Retinal pigment epithelial cell (primary cell): ENCODE data around the gene CZIB.
"Not testable (repeated sequence)": the region's sequence is repeated elsewhere in the genome, so short reads cannot be mapped to it uniquely, and the experiment has no call there.

Experiments
- DNase-seq: peaks from one replicate; pipeline ENCODE4 v3.0.0-alpha.2; 2010; ENCODE audit warnings: low read depth
- H3K4me3 ChIP-seq: 2 replicates; pipeline ENCODE4 v1.5.1; 2011; ENCODE audit warnings: mild to moderate bottlenecking, low read length, control low read depth, moderate library complexity
- TF ChIP-seq, protein P1 (sequence below): conservative IDR thresholded peaks from 2 replicates; pipeline ENCODE4 v1.5.1; 2011; ENCODE audit warnings: low read depth, low read length, control low read depth, inconsistent platforms

CZIB gene

GRCh38 chr1:53210954-53211353 lies 9.5 kb downstream of the CZIB start:
- TF ChIP-seq, protein P1, sequence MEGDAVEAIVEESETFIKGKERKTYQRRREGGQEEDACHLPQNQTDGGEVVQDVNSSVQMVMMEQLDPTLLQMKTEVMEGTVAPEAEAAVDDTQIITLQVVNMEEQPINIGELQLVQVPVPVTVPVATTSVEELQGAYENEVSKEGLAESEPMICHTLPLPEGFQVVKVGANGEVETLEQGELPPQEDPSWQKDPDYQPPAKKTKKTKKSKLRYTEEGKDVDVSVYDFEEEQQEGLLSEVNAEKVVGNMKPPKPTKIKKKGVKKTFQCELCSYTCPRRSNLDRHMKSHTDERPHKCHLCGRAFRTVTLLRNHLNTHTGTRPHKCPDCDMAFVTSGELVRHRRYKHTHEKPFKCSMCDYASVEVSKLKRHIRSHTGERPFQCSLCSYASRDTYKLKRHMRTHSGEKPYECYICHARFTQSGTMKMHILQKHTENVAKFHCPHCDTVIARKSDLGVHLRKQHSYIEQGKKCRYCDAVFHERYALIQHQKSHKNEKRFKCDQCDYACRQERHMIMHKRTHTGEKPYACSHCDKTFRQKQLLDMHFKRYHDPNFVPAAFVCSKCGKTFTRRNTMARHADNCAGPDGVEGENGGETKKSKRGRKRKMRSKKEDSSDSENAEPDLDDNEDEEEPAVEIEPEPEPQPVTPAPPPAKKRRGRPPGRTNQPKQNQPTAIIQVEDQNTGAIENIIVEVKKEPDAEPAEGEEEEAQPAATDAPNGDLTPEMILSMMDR: no peak
- DNase-seq: no peak
- no peak overlapping the region for H3K4me3 ChIP-seq

GRCh38 chr1:53210352-53210751 lies 10.1 kb downstream of the CZIB start:
- TF ChIP-seq, protein P1: no peak
- no peak overlapping the region for H3K4me3 ChIP-seq
- no peak for DNase-seq

DNA sequence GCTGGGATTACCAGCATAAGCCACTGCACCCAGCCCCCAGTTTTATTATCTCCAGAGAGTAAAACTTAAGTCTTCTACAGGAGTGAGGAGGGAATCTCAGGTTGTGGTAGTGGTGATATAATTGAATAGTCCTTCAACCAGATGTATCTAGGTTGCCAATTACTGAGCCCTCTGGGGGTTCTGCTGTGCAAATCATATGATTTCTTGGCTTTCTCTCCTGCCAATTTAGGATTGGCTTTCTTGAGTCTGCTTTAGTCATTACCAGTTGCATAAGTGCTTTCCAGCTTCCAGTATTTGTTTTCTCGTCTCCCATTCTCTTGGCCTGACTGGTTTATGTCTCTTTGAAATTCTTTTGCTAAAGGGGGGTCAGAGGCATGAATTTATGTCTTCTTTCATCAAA lies 12.7 kb downstream of the CZIB start:
- TF ChIP-seq, protein P1: no peak
- DNase-seq: no peak
- H3K4me3 ChIP-seq: no peak overlapping the region

- TF ChIP-seq, protein P1: no peak
- DNase-seq: no peak
- H3K4me3 ChIP-seq: no peak overlapping the region
These were observed 13.6 kb downstream of the CZIB start for GRCh38 chr1:53206735-53207379.

GRCh38 chr1:53206083-53206685 lies 14.2 kb downstream of the CZIB start:
- not testable (repeated sequence) for DNase-seq, H3K4me3 ChIP-seq

GRCh38 chr1:53205496-53205895 lies 14.9 kb downstream of the CZIB start:
- H3K4me3 ChIP-seq, DNase-seq: not testable (repeated sequence)

DNA sequence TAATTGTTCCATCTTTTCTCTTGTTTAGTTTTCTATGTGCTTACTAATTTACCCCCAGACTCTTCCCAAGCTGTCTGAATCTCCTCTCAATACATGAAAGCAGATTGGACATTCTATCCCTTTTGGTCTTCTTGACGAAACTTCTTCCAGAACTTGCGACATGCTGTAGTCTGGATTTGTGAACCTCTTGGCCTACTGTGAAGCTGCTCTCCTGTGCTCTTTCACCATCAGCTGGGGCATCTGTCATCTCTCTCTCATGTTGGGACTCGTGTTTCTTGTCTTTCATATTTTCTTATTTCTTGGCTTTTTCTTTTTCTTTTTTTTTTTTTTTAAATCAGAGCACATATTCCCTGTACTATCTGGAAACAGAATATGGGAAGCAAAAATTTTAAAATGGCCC lies 17.0 kb downstream of the CZIB start:
- TF ChIP-seq, protein P1: no peak
- no peak overlapping the region for H3K4me3 ChIP-seq

DNA sequence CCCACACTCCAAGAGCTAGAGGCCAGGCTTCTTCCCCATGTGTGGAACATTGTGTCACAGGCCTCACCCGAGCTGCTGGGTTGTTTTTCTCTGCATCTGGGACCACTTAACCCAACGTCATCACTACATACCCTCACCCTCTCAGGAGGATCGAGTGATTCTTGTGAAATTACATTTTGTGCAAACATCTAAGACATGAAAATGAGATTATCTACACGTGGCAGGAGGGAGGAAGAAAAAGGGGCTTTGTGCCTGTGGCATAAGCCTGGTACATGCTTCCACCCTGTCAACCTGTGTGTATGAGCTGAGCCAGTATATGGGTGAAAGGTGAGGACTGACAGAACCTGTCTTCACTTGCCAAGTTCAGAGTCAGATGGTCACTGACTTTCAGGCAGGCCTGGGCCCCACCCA lies 22.2 kb downstream of the CZIB start:
- H3K4me3 ChIP-seq: no peak overlapping the region
- no peak for DNase-seq
- TF ChIP-seq, protein P1: no peak

More for the DNA sequence above, 17.0 kb downstream of the CZIB start:
- DNase-seq: no peak
